ENCODE results near the gene PDE6A.

Gene PDE6A

GRCh38 chr5:149938279-149938678, 6.3 kb downstream of the PDE6A start:
- no peak overlapping the region for H3K4me3 ChIP-seq (replicated peaks; ENCODE audit: low read depth, low read length)
- no peak for TF ChIP-seq CTCF (IDR thresholded peaks at IDR 0.05; ENCODE audit: low read depth, low read length, missing control alignments)
- DNase-seq (ENCODE audit: extremely low read depth, low read depth), result no peak

GRCh38 chr5:149937610-149938009, 7.0 kb downstream of the PDE6A start:
- H3K4me3 ChIP-seq (replicated peaks; ENCODE audit: low read depth, low read length), result no peak overlapping the region
- no peak for TF ChIP-seq CTCF (IDR thresholded peaks at IDR 0.05; ENCODE audit: low read depth, low read length, missing control alignments)
- no peak for DNase-seq (ENCODE audit: extremely low read depth, low read depth)

- H3K4me3 ChIP-seq (replicated peaks; ENCODE audit: low read depth, low read length), result no peak overlapping the region
- DNase-seq (ENCODE audit: extremely low read depth, low read depth), result no peak
- no peak for TF ChIP-seq CTCF (IDR thresholded peaks at IDR 0.05; ENCODE audit: low read depth, low read length, missing control alignments)
Observed at GRCh38 chr5:149936700-149937091, 7.9 kb downstream of the PDE6A start.

GRCh38 chr5:149936044-149936699, 8.4 kb downstream of the PDE6A start:
- TF ChIP-seq CTCF (IDR thresholded peaks at IDR 0.05; ENCODE audit: low read depth, low read length, missing control alignments), result no peak
- no peak overlapping the region for H3K4me3 ChIP-seq (replicated peaks; ENCODE audit: low read depth, low read length)
- no peak for DNase-seq (ENCODE audit: extremely low read depth, low read depth)

GRCh38 chr5:149935431-149935901, 9.1 kb downstream of the PDE6A start:
- H3K4me3 ChIP-seq (replicated peaks; ENCODE audit: low read depth, low read length), result no peak overlapping the region
- DNase-seq (ENCODE audit: extremely low read depth, low read depth), result no peak
- no peak for TF ChIP-seq CTCF (IDR thresholded peaks at IDR 0.05; ENCODE audit: low read depth, low read length, missing control alignments)

GRCh38 chr5:149932445-149933350, 11.9 kb downstream of the PDE6A start:
- peak; percentile 18 for TF ChIP-seq CTCF (IDR thresholded peaks at IDR 0.05; ENCODE audit: low read depth, low read length, missing control alignments)
- H3K4me3 ChIP-seq (replicated peaks; ENCODE audit: low read depth, low read length), result no peak overlapping the region
- no peak for DNase-seq (ENCODE audit: extremely low read depth, low read depth)
